Measurements from ENCODE around the gene GALNT18.

DNA sequence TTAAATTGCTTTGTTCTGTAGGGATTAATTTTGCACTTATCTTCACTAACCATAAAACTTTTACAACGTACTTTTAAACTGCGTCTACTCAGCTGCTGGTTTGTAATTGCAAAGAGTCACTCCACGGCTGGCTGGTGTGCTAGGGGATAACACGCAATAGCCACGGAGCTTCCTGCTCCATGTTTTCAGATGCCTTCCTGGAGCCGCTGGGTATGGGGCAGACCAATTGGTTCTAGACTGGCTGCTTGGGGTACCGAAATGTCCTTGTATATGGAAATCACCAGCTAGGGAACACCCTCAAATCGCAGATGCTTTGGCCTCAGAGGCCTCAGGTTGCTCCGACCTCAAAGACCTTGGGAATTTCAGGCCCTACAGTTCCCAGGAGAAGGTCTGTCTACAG lies 265.0 kb downstream of the GALNT18 start:
- TF ChIP-seq, protein P1, sequence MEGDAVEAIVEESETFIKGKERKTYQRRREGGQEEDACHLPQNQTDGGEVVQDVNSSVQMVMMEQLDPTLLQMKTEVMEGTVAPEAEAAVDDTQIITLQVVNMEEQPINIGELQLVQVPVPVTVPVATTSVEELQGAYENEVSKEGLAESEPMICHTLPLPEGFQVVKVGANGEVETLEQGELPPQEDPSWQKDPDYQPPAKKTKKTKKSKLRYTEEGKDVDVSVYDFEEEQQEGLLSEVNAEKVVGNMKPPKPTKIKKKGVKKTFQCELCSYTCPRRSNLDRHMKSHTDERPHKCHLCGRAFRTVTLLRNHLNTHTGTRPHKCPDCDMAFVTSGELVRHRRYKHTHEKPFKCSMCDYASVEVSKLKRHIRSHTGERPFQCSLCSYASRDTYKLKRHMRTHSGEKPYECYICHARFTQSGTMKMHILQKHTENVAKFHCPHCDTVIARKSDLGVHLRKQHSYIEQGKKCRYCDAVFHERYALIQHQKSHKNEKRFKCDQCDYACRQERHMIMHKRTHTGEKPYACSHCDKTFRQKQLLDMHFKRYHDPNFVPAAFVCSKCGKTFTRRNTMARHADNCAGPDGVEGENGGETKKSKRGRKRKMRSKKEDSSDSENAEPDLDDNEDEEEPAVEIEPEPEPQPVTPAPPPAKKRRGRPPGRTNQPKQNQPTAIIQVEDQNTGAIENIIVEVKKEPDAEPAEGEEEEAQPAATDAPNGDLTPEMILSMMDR (IDR thresholded peaks at IDR 0.05) = no peak
- TF ChIP-seq POLR2AphosphoS5 (IDR thresholded peaks at IDR 0.05) = no peak

Data from breast epithelium (tissue), 3 donors.